RWPE1 (cell line): Measurements from ENCODE around the gene SCYGR6.

Source experiments
- CTCF ChIA-PET: fragments of 350-600 bp; sonication (Branson Sonifier 250); formaldehyde crosslinking; extraction: SDS; loops from one replicate; lab custom pipeline; 2021; lab: Yijun Ruan, JAX
- POLR2A ChIA-PET: fragments of 400-600 bp; formaldehyde crosslinking; extraction: SDS; loops from one replicate; lab custom pipeline; 2020; ENCODE audit warnings: antibody characterized with exemption; ENCODE audit not compliant: low non-redundant PET; lab: Yijun Ruan, JAX
- DNase-seq: peaks from one replicate; pipeline ENCODE4 v3.0.0; 2012; ENCODE audit warnings: low spot score
- H3K27ac ChIP-seq: fragments of 450-650 bp; 2 replicates; pipeline ENCODE4 v1.5.1; 2017
- CTCF ChIP-seq: fragments of 450-650 bp; conservative IDR thresholded peaks from 2 replicates; pipeline ENCODE4 v1.5.1; 2017; ENCODE audit warnings: low read depth, mild to moderate bottlenecking

Gene SCYGR6

GRCh38 chr2:227713291-227713690 is 11.3 kb downstream of the SCYGR6 start:
- CTCF ChIA-PET, result no interaction called here
- TF ChIP-seq CTCF, result no peak
- no peak for DNase-seq
- POLR2A ChIA-PET, result no interaction called here
- H3K27ac ChIP-seq, result no peak overlapping the region

- no peak overlapping the region for H3K27ac ChIP-seq
- no peak for DNase-seq
- ChIA-PET CTCF (interaction anchor here (0.6 kb wide), 1 partner anchor 272 kb away, joined by 4 read pairs; no protein-coding TSS in a partner anchor), POLR2A (no interaction called here)
- no peak for TF ChIP-seq CTCF
These were observed 13.6 kb downstream of the SCYGR6 start for GRCh38 chr2:227710986-227711385.

GRCh38 chr2:227707390-227707789 is 17.2 kb downstream of the SCYGR6 start:
- ChIA-PET CTCF (no interaction called here), POLR2A (no interaction called here)
- DNase-seq, result no peak
- no peak overlapping the region for H3K27ac ChIP-seq
- TF ChIP-seq CTCF, result no peak

- no peak for TF ChIP-seq CTCF
- ChIA-PET CTCF (interaction anchor here (0.6 kb wide), 1 partner anchor 314 kb away, joined by 3 read pairs; no protein-coding TSS in a partner anchor), POLR2A (no interaction called here)
- no peak for DNase-seq
- H3K27ac ChIP-seq, result no peak overlapping the region
These were observed 17.7 kb downstream of the SCYGR6 start for GRCh38 chr2:227706859-227707258.

GRCh38 chr2:227703961-227704360 is 20.6 kb downstream of the SCYGR6 start:
- TF ChIP-seq CTCF, result no peak

GRCh38 chr2:227703280-227703732 is 21.3 kb downstream of the SCYGR6 start:
- ChIA-PET CTCF (no interaction called here), POLR2A (no interaction called here)
- no peak overlapping the region for H3K27ac ChIP-seq
- peak; percentile 76 for DNase-seq
- no peak for TF ChIP-seq CTCF

More at GRCh38 chr2:227703961-227704360, 20.6 kb downstream of the SCYGR6 start:
- ChIA-PET CTCF (no interaction called here), POLR2A (no interaction called here)
- no peak overlapping the region for H3K27ac ChIP-seq
- DNase-seq, result peak; percentile 44
